Colonic mucosa (tissue), 4 donors: ENCODE measurements around the gene CFAP77. TPM values are rescaled to one million over a fixed set of nuclear protein-coding genes. Genes with fewer than 3 reads are reported as not detected.

Experiments
- DNase-seq: peaks from one replicate; pipeline ENCODE4 v3.0.0-alpha.2; 2020
- H3K27ac ChIP-seq: fragments of 200-600 bp; one replicate; pipeline ENCODE4 v1.8.0; 2021
- H3K27me3 ChIP-seq: fragments of 200-600 bp; one replicate; pipeline ENCODE4 v1.8.0; 2021
- H3K36me3 ChIP-seq: fragments of 200-600 bp; one replicate; pipeline ENCODE4 v1.8.0; 2021
- H3K4me1 ChIP-seq: fragments of 200-600 bp; one replicate; pipeline ENCODE4 v1.8.0; 2021; ENCODE audit warnings: mild to moderate bottlenecking
- H3K4me3 ChIP-seq: fragments of 200-600 bp; one replicate; pipeline ENCODE4 v1.8.0; 2021
- H3K9ac ChIP-seq, 2 donors: one replicate each; pipeline ENCODE4 v1.7.0; 2013; ENCODE audit warnings: control low read depth in 2 of 2, low read depth in 2 of 2, low read length in 2 of 2
- H3K9me3 ChIP-seq: fragments of 200-600 bp; one replicate; pipeline ENCODE4 v1.8.0; 2021
- intact Hi-C: fragments of 100-400 bp; cut with DNase I; formaldehyde crosslinking; loops from one replicate; pipeline ENCODE4 v1.14.1; 2022
- total RNA-seq, 2 donors: library from RNA; stranded (reverse); fragmentation: NEBNext Ultra II Directional in 1 of 2; extraction: Animal tissue kit (Norgen Biotek cat#: 25700) in 1 of 2; gene quantifications; one replicate each; pipeline ENCODE4 v1.2.1, GENCODE V29; 2021
- TF ChIP-seq, protein P1 (sequence below): fragments of 200-600 bp; IDR thresholded peaks from one replicate; pipeline ENCODE4 v1.8.0; 2022; ENCODE audit warnings: antibody characterized with exemption, mild to moderate bottlenecking
- donor health status: healthy.
- donor health status: DM: no; HTN: no; CAD: no.
- donor health status: DM: no; HTN: no; CAD: no.

CFAP77 gene
- total RNA-seq, 2 donors from 2014 or later, result not detected

DNA sequence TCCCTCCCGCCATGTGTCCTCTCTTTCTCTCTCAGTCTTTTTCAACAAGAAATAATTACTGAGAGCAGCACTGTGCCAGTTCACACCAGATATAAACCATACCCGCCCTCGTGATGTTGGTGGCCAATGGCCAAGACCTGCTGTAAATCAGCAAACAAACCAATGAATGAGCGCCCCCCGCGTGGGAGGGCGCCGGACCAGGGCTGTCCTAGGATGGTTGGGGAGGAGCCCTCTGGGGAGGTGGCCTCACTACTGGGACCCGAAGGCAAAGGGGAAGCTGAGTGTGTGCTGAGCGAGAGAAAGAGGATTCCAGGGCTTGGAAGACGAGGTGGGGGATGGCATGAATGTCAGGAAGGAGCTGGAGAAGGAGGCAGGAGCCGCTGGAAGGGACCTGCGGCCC lies 121.2 kb downstream of the CFAP77 start:
- no peaks in the 10 kb centered on the region for H3K9me3 ChIP-seq
- TF ChIP-seq, protein P1, sequence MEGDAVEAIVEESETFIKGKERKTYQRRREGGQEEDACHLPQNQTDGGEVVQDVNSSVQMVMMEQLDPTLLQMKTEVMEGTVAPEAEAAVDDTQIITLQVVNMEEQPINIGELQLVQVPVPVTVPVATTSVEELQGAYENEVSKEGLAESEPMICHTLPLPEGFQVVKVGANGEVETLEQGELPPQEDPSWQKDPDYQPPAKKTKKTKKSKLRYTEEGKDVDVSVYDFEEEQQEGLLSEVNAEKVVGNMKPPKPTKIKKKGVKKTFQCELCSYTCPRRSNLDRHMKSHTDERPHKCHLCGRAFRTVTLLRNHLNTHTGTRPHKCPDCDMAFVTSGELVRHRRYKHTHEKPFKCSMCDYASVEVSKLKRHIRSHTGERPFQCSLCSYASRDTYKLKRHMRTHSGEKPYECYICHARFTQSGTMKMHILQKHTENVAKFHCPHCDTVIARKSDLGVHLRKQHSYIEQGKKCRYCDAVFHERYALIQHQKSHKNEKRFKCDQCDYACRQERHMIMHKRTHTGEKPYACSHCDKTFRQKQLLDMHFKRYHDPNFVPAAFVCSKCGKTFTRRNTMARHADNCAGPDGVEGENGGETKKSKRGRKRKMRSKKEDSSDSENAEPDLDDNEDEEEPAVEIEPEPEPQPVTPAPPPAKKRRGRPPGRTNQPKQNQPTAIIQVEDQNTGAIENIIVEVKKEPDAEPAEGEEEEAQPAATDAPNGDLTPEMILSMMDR, result no peak
- no peak overlapping the region for H3K4me3 ChIP-seq
- H3K27ac ChIP-seq, result no peak overlapping the region
- no peaks in the 10 kb centered on the region for H3K4me1 ChIP-seq
- H3K27me3 ChIP-seq, result no peaks in the 10 kb centered on the region
- intact Hi-C loops, result no loop called here
- H3K9ac ChIP-seq, result no peak overlapping the region
- DNase-seq, result no peak
- H3K36me3 ChIP-seq, result no peaks in the 10 kb centered on the region

DNA sequence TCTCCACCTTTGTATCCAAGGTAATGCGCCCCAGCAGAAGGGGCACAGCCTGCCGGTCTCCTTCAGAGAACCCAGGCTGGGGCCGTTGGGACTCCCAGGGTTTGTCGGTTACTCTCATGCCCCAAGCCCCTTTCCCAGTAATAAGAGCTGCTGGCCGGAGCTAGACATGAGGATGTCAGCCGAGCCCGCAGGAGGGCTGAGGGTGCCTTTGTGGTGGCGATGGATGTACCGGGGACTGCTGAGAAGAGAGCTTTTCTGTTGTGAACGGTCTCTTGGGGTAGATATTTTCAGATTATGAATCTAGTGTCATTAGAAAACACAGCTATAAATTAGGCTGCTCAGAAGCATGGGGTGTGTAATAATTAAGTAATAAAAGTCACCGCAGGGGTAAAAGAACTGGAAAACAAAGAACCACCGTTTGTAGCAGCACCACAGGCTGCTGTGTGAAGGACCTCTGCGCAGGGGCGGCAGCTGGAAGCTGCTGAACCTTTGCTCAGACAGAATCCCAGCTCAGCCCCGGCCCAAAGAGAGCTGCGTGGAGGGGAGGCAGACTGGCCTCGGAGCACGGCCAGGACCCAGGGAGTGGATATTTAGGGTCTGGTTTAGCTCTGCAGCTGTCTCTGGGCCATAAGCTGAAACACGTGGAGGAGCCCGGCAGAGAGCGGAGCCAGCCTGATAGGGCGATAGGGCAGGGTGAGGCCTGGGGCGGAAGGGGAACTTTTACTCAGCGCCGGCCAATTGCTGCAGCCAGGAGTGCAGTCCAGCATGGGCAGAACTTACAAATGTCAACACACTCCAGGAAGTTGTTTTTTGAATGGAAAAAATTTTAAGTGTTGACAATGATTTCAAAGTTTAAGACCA lies 121.9 kb downstream of the CFAP77 start:
- Histone ChIP-seq H3K36me3 (no peaks in the 10 kb centered on the region), H3K4me3 (no peak overlapping the region), H3K4me1 (no peaks in the 10 kb centered on the region), H3K9me3 (no peaks in the 10 kb centered on the region), H3K27me3 (no peaks in the 10 kb centered on the region), H3K27ac (no peak overlapping the region), H3K9ac (no peak overlapping the region)
- TF ChIP-seq, protein P1, result no peak
- intact Hi-C loops, result no loop called here
- DNase-seq, result no peak

DNA sequence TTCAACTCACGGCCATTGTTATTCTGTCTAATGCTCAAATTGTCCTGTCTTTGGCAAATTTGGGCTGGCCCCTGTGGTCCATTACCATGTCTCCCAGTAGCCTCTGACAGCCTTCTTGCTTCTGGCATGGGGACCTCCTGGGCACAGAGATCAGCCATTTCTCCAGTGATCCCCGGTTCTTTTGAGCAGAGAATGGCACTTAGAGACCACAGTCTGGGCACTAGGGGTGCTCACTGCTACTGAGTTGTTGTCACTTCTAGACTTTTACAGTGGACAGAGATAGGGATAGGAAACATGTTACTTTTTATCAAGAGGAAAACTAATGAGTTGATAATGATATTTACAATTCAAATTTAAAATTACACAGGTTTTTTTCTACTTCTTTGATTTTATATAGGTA lies 124.8 kb downstream of the CFAP77 start:
- no peak overlapping the region for H3K27ac ChIP-seq
- no peak overlapping the region for H3K4me3 ChIP-seq

DNA sequence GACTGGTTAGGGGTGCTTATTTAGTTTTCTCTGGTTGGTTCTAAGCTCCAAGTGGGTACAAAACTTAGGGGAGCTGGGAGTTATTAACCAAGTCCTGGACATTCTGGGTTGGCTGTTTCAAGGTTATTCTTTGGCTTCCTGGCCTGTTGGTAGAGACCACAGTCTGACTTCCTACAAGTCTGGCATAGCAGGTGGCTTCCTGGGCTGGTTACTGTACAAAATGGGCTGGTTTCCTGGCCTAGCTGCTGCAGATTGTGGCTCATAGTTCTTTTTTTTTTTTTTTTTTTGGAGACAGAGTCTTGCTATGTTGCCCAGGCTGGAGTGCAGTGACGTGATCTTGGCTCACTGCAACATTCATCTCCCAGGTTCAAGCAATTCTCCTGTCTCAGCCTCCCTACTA lies 126.1 kb downstream of the CFAP77 start:
- H3K9me3 ChIP-seq, result no peaks in the 10 kb centered on the region
- intact Hi-C loops, result no loop called here
- H3K27ac ChIP-seq, result no peak overlapping the region
- no peak for DNase-seq
- H3K4me3 ChIP-seq, result no peak overlapping the region
- no peaks in the 10 kb centered on the region for H3K27me3 ChIP-seq
- TF ChIP-seq, protein P1, result no peak
- H3K4me1 ChIP-seq, result no peaks in the 10 kb centered on the region
- H3K9ac ChIP-seq, result no peak overlapping the region
- H3K36me3 ChIP-seq, result no peaks in the 10 kb centered on the region

More for the DNA sequence above, 124.8 kb downstream of the CFAP77 start:
- H3K36me3 ChIP-seq, result no peaks in the 10 kb centered on the region
- intact Hi-C loops, result no loop called here
- no peaks in the 10 kb centered on the region for H3K9me3 ChIP-seq
- TF ChIP-seq, protein P1, result no peak
- H3K4me1 ChIP-seq, result no peaks in the 10 kb centered on the region
- no peak for DNase-seq
- no peaks in the 10 kb centered on the region for H3K27me3 ChIP-seq
- H3K9ac ChIP-seq, result no peak overlapping the region

DNA sequence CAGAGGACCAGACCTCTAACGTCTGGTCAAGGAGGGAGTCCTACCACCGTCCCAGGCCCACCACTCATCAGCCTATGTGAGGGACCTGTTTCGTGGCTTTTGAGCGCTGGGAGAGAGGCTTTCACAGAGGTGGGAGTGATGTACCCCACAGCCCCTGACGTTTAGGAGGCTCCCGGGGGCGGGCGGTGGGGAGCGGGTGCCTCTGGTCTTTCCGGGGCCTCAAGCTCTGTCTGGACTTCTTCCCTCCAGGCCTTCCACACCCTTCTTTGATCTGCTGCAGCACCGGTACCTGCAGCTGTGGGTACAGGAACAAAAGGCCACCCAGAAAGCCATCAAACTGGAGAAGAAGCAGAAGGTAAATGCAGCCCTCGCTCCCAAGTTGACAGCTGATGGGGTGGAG lies 127.3 kb downstream of the CFAP77 start:
- TF ChIP-seq, protein P1, result no peak
- DNase-seq, result no peak
- no peaks in the 10 kb centered on the region for H3K9me3 ChIP-seq
- intact Hi-C loops, result no loop called here
- no peaks in the 10 kb centered on the region for H3K36me3 ChIP-seq
- no peaks in the 10 kb centered on the region for H3K4me1 ChIP-seq
- no peak overlapping the region for H3K4me3 ChIP-seq
- H3K27me3 ChIP-seq, result no peaks in the 10 kb centered on the region
- no peak overlapping the region for H3K27ac ChIP-seq
- no peak overlapping the region for H3K9ac ChIP-seq
